ENCODE measurements around the gene KIRREL1. TPM values are rescaled to one million over a fixed set of nuclear protein-coding genes. Genes with fewer than 3 reads are reported as not detected.
A peak's percentile ranks its signal among the peaks of the same experiment; 100 is the strongest.

Gene KIRREL1
- total RNA-seq, 1 experiment from 2014 or later: 30.5 TPM

GRCh38 chr1:158124999-158125398 lies 131.6 kb downstream of the KIRREL1 start:
- Mint-ChIP-seq H3K4me1 (peaks cover 30 to 42% of the 10 kb centered on the region in 2 experiments), H3K36me3 (ENCODE audit: insufficient read depth in 1 of 3, low read depth in 3 of 3) (no peaks in the 10 kb centered on the region), H3K27ac (no peak overlapping the region), H3K9me3 (no peaks in the 10 kb centered on the region; a peak in 2 of 5 replicates), H3K4me3 (no peak overlapping the region), H3K27me3 (ENCODE audit: low read depth) (no peaks in the 10 kb centered on the region; the same call in 1 of the 2 replicates)
- Histone ChIP-seq H4K91ac (ENCODE audit: insufficient read length, low read depth, low read length) (no peak overlapping the region), H3K56ac (ENCODE audit: insufficient read length, low read depth, low read length) (no peak overlapping the region), H3K27me3 (ENCODE audit: insufficient read depth, low read length) (no peaks in the 10 kb centered on the region), H2AK5ac (ENCODE audit: insufficient read length, low read length) (no peak overlapping the region), H2BK5ac (ENCODE audit: insufficient read length, low read length) (no peak overlapping the region), H3K27ac (ENCODE audit: insufficient read length, low read depth, low read length) (no peak overlapping the region), H3T11ph (ENCODE audit: low read length) (no peak overlapping the region), H2BK15ac (ENCODE audit: low read depth, low read length) (no peak overlapping the region), H4K8ac (replicated peaks; ENCODE audit: insufficient read length, low read depth, low read length) (no peak overlapping the region), H3K4me2 (ENCODE audit: insufficient read depth, insufficient read length, low read length) (no peak overlapping the region), H3K23me2 (ENCODE audit: insufficient read length, low read depth, low read length, poor library complexity, severe bottlenecking) (no peaks in the 10 kb centered on the region), H4K5ac (ENCODE audit: insufficient read length, low read depth, low read length) (no peak overlapping the region), H3K79me2 (ENCODE audit: insufficient read depth, low read length) (no peaks in the 10 kb centered on the region), H2BK20ac (ENCODE audit: low read depth, low read length, poor library complexity, severe bottlenecking) (no peak overlapping the region), H3K9me3 (ENCODE audit: control insufficient read depth, low read depth, low read length) (no peaks in the 10 kb centered on the region), H3K18ac (ENCODE audit: insufficient read length, low read depth, low read length) (no peak overlapping the region), H2BK12ac (ENCODE audit: insufficient read length, low read depth, low read length) (no peak overlapping the region), H3K23ac (ENCODE audit: insufficient read length, low read depth, low read length) (no peak overlapping the region), H3K9ac (ENCODE audit: extremely low read depth, insufficient read length, low read length) (no peak overlapping the region), H4K20me1 (ENCODE audit: control insufficient read depth, insufficient read depth, insufficient read length) (no peaks in the 10 kb centered on the region), H3K4me1 (ENCODE audit: insufficient read depth, low read length) (peaks cover under 1% of the 10 kb centered on the region; the same call in 1 of the 2 replicates), H3K14ac (ENCODE audit: insufficient read depth, low read length) (no peak overlapping the region), H3K79me1 (ENCODE audit: insufficient read depth, low read depth, low read length, poor library complexity, severe bottlenecking) (no peaks in the 10 kb centered on the region), H2AFZ (ENCODE audit: low read length) (no peak overlapping the region), H2BK120ac (ENCODE audit: low read depth, low read length, poor library complexity, severe bottlenecking) (no peak overlapping the region), H3K4ac (ENCODE audit: low read depth, low read length) (no peak overlapping the region)
- no CpG with 5 or more reads among the region's 4 CpGs for WGBS (ENCODE audit: extremely low coverage, insufficient read length, low lambda C conversion rate)
- TF ChIP-seq CTCF (conservative IDR thresholded peaks at IDR 0.05): peak; percentile 95
- peak; percentile 94 for DNase-seq

Measured in H9 (cell line).